ENCODE data around the gene PPP2R5C. TPM values are rescaled to one million over a fixed set of nuclear protein-coding genes. Genes with fewer than 3 reads are reported as not detected.

Gene PPP2R5C
- total and polyA plus RNA-seq, 4 experiments from 2014 or later: 273 to 620 (median 431) TPM

DNA sequence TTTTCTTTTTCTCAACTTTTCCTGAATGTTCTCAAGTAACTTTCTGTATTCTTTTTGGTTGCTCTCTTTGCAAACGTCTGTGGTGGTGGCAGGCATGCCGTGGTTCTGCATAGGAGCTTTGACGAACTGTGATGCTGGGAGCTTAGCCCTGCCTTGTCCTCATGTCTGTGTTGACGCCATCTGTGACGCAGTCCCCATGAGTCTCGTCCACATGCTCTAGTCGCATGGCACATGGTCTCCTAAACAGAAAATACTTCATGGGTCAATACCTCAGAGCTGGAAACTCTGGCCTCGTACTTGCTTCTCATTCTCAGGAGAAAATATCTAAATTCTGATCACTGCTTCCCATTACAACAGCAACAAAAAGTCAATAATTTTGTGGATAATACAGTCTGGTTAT, 152.6 kb downstream of the PPP2R5C start:
- intact Hi-C loops (cut with micrococcal nuclease): no loop called here
- Mint-ChIP-seq H3K4me1 (peaks cover 0 to 10% (median 0%) of the 10 kb centered on the region in 4 donors), H3K27ac (peak overlapping the region in 4 of 7 donors; percentile 11 to 79 (median 48)), H3K36me3 (peaks cover 47 to 70% of the 10 kb centered on the region in 2 donors), H3K4me3 (peak overlapping the region in 1 of 8 donors; percentile 17), H3K9me3 (peaks cover 0 to 2% (median 0%) of the 10 kb centered on the region in 8 donors), H3K27me3 (no peaks in the 10 kb centered on the region)
- no peaks in the 10 kb centered on the region for H3K9me3 ChIP-seq (ENCODE audit: control insufficient read depth in 1 of 2, low read length in 2 of 2)
- peaks cover 74% of the 10 kb centered on the region for H3K36me3 ChIP-seq (ENCODE audit: insufficient read depth, low read length)
- ChIA-PET CTCF (ENCODE audit: partially characterized antibody) (interaction anchor here (1.2 kb wide), 1 partner anchor 143 kb away, joined by 4 read pairs; no protein-coding TSS in a partner anchor), POLR2A (ENCODE audit: partially characterized antibody) (no interaction called here)
- H3K27ac ChIP-seq (ENCODE audit: low read depth, low read length): no peak overlapping the region
- H3K4me1 ChIP-seq (ENCODE audit: insufficient read depth, low read length): no peaks in the 10 kb centered on the region
- H3K27me3 ChIP-seq (ENCODE audit: insufficient read depth, low read length): no peaks in the 10 kb centered on the region
- DNase-seq: no peak
- H3K4me3 ChIP-seq (ENCODE audit: low read length in 2 of 2): no peak overlapping the region

DNA sequence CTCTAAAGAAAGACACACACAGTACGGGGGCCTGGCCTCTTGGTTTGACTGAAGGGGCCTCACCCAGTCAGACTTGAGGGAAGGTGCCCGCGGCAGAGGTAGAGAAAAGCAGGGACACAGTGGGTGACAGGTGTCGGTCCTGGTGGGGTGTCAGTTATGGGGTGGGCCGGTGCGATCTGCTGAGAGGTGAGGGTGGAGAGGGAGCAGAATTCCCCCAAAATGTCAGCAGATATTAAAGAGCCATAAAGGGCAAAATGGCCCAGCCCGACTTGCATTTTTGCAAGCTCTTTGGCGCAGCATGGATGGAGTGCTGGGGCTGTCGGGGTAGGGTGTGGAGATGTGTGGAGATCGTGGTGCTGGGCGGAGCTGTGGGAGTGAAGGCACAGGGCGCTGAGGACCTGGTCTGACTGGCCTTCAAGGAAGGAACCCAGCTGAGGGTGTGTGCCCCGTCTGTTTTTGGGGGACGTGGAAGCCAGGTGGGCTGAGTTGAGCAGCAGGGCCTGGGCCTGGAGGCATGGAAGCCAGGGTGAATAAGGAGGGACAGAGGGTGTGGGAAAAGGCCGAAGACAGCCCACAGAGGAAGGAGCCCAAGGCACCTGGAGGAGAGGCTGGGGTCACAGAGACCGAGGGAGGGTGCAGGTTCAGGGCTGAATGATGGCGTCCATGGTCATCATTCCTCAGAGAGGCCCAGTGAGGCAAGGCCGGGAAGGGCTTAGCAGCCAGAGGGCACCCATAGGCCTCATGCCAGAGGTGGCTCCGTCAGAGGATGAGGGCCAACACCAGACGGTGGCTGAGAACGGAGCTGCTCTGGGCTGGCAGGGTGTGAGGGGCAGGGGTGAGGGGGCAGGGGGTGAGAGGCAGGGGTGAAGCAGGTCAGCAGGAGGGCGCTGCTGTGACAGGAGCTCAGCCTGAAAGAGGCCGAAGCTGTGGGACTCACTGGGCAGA, 154.6 kb downstream of the PPP2R5C start:
- intact Hi-C loops (cut with micrococcal nuclease): no loop called here
- Histone ChIP-seq H3K4me1 (ENCODE audit: insufficient read depth, low read length) (no peaks in the 10 kb centered on the region), H3K36me3 (ENCODE audit: insufficient read depth, low read length) (peaks cover 71% of the 10 kb centered on the region), H3K4me3 (ENCODE audit: low read length in 2 of 2) (no peak overlapping the region), H3K27me3 (ENCODE audit: insufficient read depth, low read length) (no peaks in the 10 kb centered on the region), H3K27ac (ENCODE audit: low read depth, low read length) (no peak overlapping the region), H3K9me3 (ENCODE audit: control insufficient read depth in 1 of 2, low read length in 2 of 2) (no peaks in the 10 kb centered on the region)
- ChIA-PET CTCF (ENCODE audit: partially characterized antibody) (no interaction called here), POLR2A (ENCODE audit: partially characterized antibody) (no interaction called here)
- Mint-ChIP-seq H3K9me3 (peaks cover 0 to 5% (median 0%) of the 10 kb centered on the region in 8 donors), H3K4me3 (peak overlapping the region in 1 of 8 donors; percentile 24), H3K36me3 (peaks cover 46 to 69% of the 10 kb centered on the region in 2 donors), H3K27me3 (no peaks in the 10 kb centered on the region), H3K27ac (peak overlapping the region in 4 of 7 donors; percentile 48 to 87 (median 77)), H3K4me1 (peaks cover 0 to 14% (median 0%) of the 10 kb centered on the region in 4 donors)
- no peak for DNase-seq

DNA sequence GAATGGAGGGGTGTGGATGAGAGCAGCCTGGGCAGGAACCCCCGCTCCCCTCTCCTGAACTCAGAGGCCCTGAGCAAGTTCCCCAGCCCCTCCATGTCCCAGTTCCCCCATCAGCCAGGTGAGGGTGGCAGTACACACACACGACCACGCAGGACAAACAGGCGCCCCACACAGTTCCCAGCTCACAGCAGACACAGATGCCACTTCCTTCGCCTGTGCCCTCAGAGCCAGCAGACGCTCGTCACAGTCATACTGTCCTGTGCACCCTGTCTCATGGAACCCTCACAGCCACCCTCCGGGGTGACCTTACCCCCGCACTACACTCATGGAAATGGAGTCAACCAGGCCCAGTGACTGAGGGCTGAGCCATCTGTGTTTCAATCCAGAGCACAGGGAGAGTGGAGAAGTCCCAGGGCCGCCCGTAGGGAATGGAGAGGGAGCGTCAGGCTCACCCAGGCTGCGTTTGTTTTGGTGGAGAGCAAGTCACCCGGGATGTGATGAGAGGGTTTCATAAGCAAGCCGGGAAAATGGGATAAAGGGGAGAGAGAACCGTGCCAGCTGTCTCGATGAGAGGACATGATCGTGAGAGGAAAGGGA, 155.4 kb downstream of the PPP2R5C start:
- peaks cover 51 to 70% of the 10 kb centered on the region in 2 donors for H3K36me3 Mint-ChIP-seq
- ChIA-PET POLR2A (ENCODE audit: partially characterized antibody) (no interaction called here), CTCF (ENCODE audit: partially characterized antibody) (no interaction called here)
- DNase-seq: no peak
- Histone ChIP-seq H3K4me1 (ENCODE audit: insufficient read depth, low read length) (no peaks in the 10 kb centered on the region), H3K9me3 (ENCODE audit: control insufficient read depth in 1 of 2, low read length in 2 of 2) (no peaks in the 10 kb centered on the region), H3K27ac (ENCODE audit: low read depth, low read length) (no peak overlapping the region), H3K36me3 (ENCODE audit: insufficient read depth, low read length) (peaks cover 69% of the 10 kb centered on the region), H3K4me3 (ENCODE audit: low read length in 2 of 2) (no peak overlapping the region), H3K27me3 (ENCODE audit: insufficient read depth, low read length) (no peaks in the 10 kb centered on the region)
- H3K27me3 Mint-ChIP-seq: no peaks in the 10 kb centered on the region
- peaks cover 0 to 14% (median under 1%) of the 10 kb centered on the region in 4 donors for H3K4me1 Mint-ChIP-seq
- no peak overlapping the region for H3K4me3 Mint-ChIP-seq
- peaks cover 0 to 5% (median 0%) of the 10 kb centered on the region in 8 donors for H3K9me3 Mint-ChIP-seq
- intact Hi-C loops (cut with micrococcal nuclease): no loop called here
- H3K27ac Mint-ChIP-seq: peak overlapping the region in 2 of 7 donors; percentile 23 to 88

DNA sequence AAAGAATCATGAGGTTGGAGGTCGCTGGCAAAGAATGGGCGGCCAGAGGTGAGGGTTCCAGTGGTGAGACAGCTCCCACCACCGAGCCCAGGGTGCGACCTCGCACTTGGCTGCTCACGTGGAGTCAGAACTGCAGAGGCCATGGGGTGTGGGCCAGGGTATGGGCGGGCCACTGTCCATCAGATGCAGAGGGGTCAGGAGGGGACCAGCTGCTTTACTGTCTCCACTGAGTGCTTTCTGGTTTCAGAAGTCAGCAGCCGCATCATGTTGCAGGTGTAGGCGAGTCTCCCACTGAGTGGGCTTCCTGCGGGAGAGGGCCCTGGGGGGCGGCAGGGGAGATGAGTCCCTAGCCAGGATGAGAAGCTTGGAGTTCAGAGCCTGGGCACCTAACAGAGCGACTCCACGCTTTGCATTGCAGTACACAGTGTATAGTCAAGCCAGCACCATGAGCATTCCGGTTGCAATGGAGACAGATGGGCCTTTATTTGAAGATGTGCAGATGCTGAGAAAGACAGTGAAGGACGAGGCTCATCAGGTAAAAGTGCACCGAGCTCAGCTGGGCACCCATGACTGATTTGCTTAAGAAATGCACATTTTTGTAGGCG, 156.0 kb downstream of the PPP2R5C start:
- Histone ChIP-seq H3K4me3 (ENCODE audit: low read length in 2 of 2) (no peak overlapping the region), H3K9me3 (ENCODE audit: control insufficient read depth in 1 of 2, low read length in 2 of 2) (no peaks in the 10 kb centered on the region), H3K27me3 (ENCODE audit: insufficient read depth, low read length) (no peaks in the 10 kb centered on the region), H3K36me3 (ENCODE audit: insufficient read depth, low read length) (peaks cover 66% of the 10 kb centered on the region), H3K4me1 (ENCODE audit: insufficient read depth, low read length) (no peaks in the 10 kb centered on the region), H3K27ac (ENCODE audit: low read depth, low read length) (no peak overlapping the region)
- peaks cover 0 to 14% (median 1%) of the 10 kb centered on the region in 4 donors for H3K4me1 Mint-ChIP-seq
- H3K27me3 Mint-ChIP-seq: no peaks in the 10 kb centered on the region
- ChIA-PET CTCF (ENCODE audit: partially characterized antibody) (no interaction called here), POLR2A (ENCODE audit: partially characterized antibody) (interaction anchor here (0.7 kb wide), 1 partner anchor 12 kb away, joined by 3 read pairs; no protein-coding TSS in a partner anchor)
- H3K4me3 Mint-ChIP-seq: no peak overlapping the region
- H3K36me3 Mint-ChIP-seq: peaks cover 46 to 66% of the 10 kb centered on the region in 2 donors
- peaks cover 0 to 5% (median 0%) of the 10 kb centered on the region in 8 donors for H3K9me3 Mint-ChIP-seq
- DNase-seq: no peak
- peak overlapping the region in 3 of 7 donors; percentile 23 to 88 (median 30) for H3K27ac Mint-ChIP-seq
- intact Hi-C loops (cut with micrococcal nuclease): no loop called here

DNA sequence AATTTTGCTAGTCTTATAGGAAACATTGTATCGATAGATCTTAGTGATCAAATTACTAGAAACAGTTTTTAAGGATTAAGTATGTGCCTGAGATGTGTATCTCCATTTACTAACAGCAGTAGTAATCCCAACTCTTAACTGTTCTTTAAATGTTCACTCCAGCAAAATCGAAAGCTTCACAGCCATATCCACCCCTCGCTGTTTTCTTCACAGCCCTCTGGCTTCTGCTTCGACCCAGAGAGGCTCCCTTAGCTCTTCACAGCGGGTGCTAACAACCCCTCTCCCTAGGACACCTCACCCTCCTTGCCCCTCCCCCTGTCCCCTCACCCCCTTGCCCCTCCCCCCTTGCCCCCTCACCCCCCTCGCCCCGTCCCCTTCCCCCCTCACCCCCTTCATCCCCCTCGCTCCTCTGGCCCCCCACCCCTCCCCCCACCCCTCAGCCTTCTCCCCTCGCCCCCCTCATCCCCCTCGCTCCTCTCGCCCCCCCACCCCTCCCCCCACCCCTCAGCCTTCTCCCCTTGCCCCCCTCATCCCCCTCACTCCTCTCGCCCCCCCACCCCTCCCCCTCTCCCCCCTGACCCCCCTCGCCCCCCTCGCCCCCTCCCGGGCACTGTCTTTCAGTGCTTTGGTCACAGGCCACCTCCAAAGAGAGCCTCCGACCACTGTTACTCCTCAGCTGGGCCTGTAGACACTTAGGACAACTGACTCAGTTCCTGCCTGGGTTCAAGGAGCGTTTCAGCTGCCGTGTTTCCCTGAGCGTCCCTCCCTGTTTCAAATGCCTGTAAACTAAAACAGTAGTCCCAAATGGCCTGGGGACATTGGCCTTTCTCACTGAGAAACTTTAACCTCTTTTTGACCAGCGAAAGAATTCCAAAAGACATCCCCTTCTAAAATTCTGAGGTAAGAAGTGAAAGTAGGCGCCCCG, 156.8 kb downstream of the PPP2R5C start:
- H3K27ac ChIP-seq (ENCODE audit: low read depth, low read length): no peak overlapping the region
- H3K27me3 Mint-ChIP-seq: no peaks in the 10 kb centered on the region
- no peaks in the 10 kb centered on the region for H3K4me1 ChIP-seq (ENCODE audit: insufficient read depth, low read length)
- H3K27ac Mint-ChIP-seq: peak overlapping the region in 3 of 7 donors; percentile 28 to 91 (median 52)
- H3K27me3 ChIP-seq (ENCODE audit: insufficient read depth, low read length): no peaks in the 10 kb centered on the region
- H3K4me1 Mint-ChIP-seq: peaks cover 0 to 14% (median 1%) of the 10 kb centered on the region in 4 donors
- intact Hi-C loops (cut with micrococcal nuclease): no loop called here
- H3K36me3 Mint-ChIP-seq: peaks cover 48 to 64% of the 10 kb centered on the region in 2 donors
- H3K4me3 Mint-ChIP-seq: no peak overlapping the region
- DNase-seq: no peak
- peaks cover 0 to 5% (median 0%) of the 10 kb centered on the region in 8 donors for H3K9me3 Mint-ChIP-seq
- H3K36me3 ChIP-seq (ENCODE audit: insufficient read depth, low read length): peaks cover 59% of the 10 kb centered on the region
- ChIA-PET POLR2A (ENCODE audit: partially characterized antibody) (interaction anchor here (0.7 kb wide), 1 partner anchor 11 kb away, joined by 3 read pairs; no protein-coding TSS in a partner anchor), CTCF (ENCODE audit: partially characterized antibody) (no interaction called here)
- no peaks in the 10 kb centered on the region for H3K9me3 ChIP-seq (ENCODE audit: control insufficient read depth in 1 of 2, low read length in 2 of 2)
- no peak overlapping the region for H3K4me3 ChIP-seq (ENCODE audit: low read length in 2 of 2)

DNA sequence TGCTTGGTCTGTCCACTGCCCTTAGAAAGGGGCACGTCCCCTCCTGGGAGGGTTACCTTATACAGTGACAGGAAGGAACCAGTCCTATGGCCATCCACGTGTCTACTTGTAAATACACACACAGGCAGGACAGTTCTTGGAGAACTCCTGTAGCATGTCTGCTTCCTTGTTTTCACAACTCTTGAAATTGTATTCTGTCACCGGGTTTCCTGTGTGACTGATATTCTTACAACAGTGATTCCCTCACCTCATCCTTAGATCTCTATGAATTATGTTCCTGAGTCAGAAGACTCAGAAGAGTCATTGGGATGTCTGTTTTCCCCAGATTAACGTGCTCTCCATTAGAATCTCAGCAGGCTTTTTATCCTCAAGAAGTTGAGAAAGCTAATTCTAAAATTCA, 158.8 kb downstream of the PPP2R5C start:
- Mint-ChIP-seq H3K9me3 (peaks cover 0 to 6% (median 0%) of the 10 kb centered on the region in 8 donors), H3K4me3 (no peak overlapping the region), H3K36me3 (peaks cover 41 to 59% of the 10 kb centered on the region in 2 donors), H3K27me3 (no peaks in the 10 kb centered on the region), H3K27ac (peak overlapping the region in 5 of 7 donors; percentile 36 to 78 (median 48)), H3K4me1 (peaks cover 0 to 14% (median 1%) of the 10 kb centered on the region in 4 donors)
- CTCF ChIA-PET (ENCODE audit: partially characterized antibody): interaction anchor here (0.7 kb wide), 1 partner anchor 149 kb away, joined by 3 read pairs; no protein-coding TSS in a partner anchor
- Histone ChIP-seq H3K4me3 (ENCODE audit: low read length in 2 of 2) (no peak overlapping the region), H3K4me1 (ENCODE audit: insufficient read depth, low read length) (no peaks in the 10 kb centered on the region), H3K27ac (ENCODE audit: low read depth, low read length) (no peak overlapping the region), H3K27me3 (ENCODE audit: insufficient read depth, low read length) (no peaks in the 10 kb centered on the region), H3K36me3 (ENCODE audit: insufficient read depth, low read length) (peaks cover 48% of the 10 kb centered on the region), H3K9me3 (ENCODE audit: control insufficient read depth in 1 of 2, low read length in 2 of 2) (no peaks in the 10 kb centered on the region)
- intact Hi-C loops (cut with micrococcal nuclease): no loop called here
- no peak for DNase-seq
- POLR2A ChIA-PET (ENCODE audit: partially characterized antibody): interaction anchor here (0.9 kb wide), 1 partner anchor 59 kb away, joined by 4 read pairs; no protein-coding TSS in a partner anchor
